ENCODE measurements around the gene MPPE1. TPM values are rescaled to one million over a fixed set of nuclear protein-coding genes. Genes with fewer than 3 reads are reported as not detected.

Gene MPPE1
- total RNA-seq, 1 experiment from 2014 or later: 21.4 TPM

- ChIA-PET POLR2A (no interaction called here), RAD21 (ENCODE audit: low non-redundant PET in 1 of 2, low total read pairs in 2 of 2, uncharacterized antibody in 2 of 2, unreplicated experiment in 2 of 2) (no interaction called here), CTCF (no interaction called here)
- ATAC-seq: no peak
- Histone ChIP-seq H3K4me2 (ENCODE audit: low read length) (no peak overlapping the region), H2AFZ (ENCODE audit: low read depth, low read length, poor library complexity, severe bottlenecking) (no peak overlapping the region), H3K9ac (ENCODE audit: low read length) (no peak overlapping the region), H3K27me3 (ENCODE audit: insufficient read depth, low read length) (no peaks in the 10 kb centered on the region), H3K4me3 (replicated peaks in 1 of 2; ENCODE audit: low read depth in 1 of 2, low read length in 2 of 2) (no peak overlapping the region), H3K36me3 (ENCODE audit: control insufficient read depth in 1 of 2, insufficient read depth in 2 of 2, low read length in 2 of 2) (no peaks in the 10 kb centered on the region), H3K79me2 (ENCODE audit: insufficient read depth, low read length) (no peaks in the 10 kb centered on the region), H3K27ac (ENCODE audit: low read depth, low read length) (no peak overlapping the region), H3K4me1 (ENCODE audit: control insufficient read depth in 1 of 2, insufficient read depth in 2 of 2, low read length in 2 of 2) (peaks cover 8 to 11% of the 10 kb centered on the region in 2 experiments; a peak in 3 of 4 replicates), H3K9me3 (ENCODE audit: control insufficient read depth in 1 of 2, insufficient read depth in 1 of 2, low read depth in 1 of 2, low read length in 2 of 2) (no peaks in the 10 kb centered on the region), H3K9me2 (ENCODE audit: insufficient read depth) (no peaks in the 10 kb centered on the region), H4K20me1 (ENCODE audit: insufficient read depth) (no peaks in the 10 kb centered on the region)
- no TSS peak for BruUV-seq (replicated peaks)
- no peak for DNase-seq (ENCODE audit: low read depth, low spot score)
- intact Hi-C loops (cut with micrococcal nuclease): no loop called here
- TF ChIP-seq ELF1 (IDR thresholded peaks at IDR 0.05; ENCODE audit: borderline replicate concordance, low read depth) (no peak), SRF (IDR thresholded peaks at IDR 0.05; ENCODE audit: low read depth) (no peak), TCF7L2 (IDR thresholded peaks at IDR 0.05; ENCODE audit: borderline replicate concordance, extremely low read depth, insufficient read depth, insufficient read length) (no peak), EZH2phosphoT487 (IDR thresholded peaks at IDR 0.05; ENCODE audit: borderline replicate concordance) (no peak), ATF3 (IDR thresholded peaks at IDR 0.05) (no peak), SIN3A (IDR thresholded peaks at IDR 0.05; ENCODE audit: low read depth) (no peak), JUND (IDR thresholded peaks at IDR 0.05) (no peak), EZH2 (IDR thresholded peaks at IDR 0.05) (no peak), ZFX (IDR thresholded peaks at IDR 0.05) (no peak), EGR1 (IDR thresholded peaks at IDR 0.05; ENCODE audit: low read depth) (no peak), RAD21 (IDR thresholded peaks at IDR 0.05; ENCODE audit: low read depth) (no peak), ZNF274 (IDR thresholded peaks at IDR 0.05; ENCODE audit: low read depth, low read length) (no peak), FOSL1 (IDR thresholded peaks at IDR 0.05; ENCODE audit: low read depth) (no peak)
- TF ChIP-seq, protein P1, sequence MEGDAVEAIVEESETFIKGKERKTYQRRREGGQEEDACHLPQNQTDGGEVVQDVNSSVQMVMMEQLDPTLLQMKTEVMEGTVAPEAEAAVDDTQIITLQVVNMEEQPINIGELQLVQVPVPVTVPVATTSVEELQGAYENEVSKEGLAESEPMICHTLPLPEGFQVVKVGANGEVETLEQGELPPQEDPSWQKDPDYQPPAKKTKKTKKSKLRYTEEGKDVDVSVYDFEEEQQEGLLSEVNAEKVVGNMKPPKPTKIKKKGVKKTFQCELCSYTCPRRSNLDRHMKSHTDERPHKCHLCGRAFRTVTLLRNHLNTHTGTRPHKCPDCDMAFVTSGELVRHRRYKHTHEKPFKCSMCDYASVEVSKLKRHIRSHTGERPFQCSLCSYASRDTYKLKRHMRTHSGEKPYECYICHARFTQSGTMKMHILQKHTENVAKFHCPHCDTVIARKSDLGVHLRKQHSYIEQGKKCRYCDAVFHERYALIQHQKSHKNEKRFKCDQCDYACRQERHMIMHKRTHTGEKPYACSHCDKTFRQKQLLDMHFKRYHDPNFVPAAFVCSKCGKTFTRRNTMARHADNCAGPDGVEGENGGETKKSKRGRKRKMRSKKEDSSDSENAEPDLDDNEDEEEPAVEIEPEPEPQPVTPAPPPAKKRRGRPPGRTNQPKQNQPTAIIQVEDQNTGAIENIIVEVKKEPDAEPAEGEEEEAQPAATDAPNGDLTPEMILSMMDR (IDR thresholded peaks at IDR 0.05 in 2 of 3, conservative IDR thresholded peaks at IDR 0.05 in 1 of 3; ENCODE audit: borderline replicate concordance in 1 of 3, insufficient read depth in 1 of 3, low read depth in 2 of 3, low read length in 2 of 3): no peak
These were observed 25.0 kb downstream of the MPPE1 start for GRCh38 chr18:11883153-11883552.

Measured in HCT116 (cell line).